ENCODE results near the gene DDX1.

DNA sequence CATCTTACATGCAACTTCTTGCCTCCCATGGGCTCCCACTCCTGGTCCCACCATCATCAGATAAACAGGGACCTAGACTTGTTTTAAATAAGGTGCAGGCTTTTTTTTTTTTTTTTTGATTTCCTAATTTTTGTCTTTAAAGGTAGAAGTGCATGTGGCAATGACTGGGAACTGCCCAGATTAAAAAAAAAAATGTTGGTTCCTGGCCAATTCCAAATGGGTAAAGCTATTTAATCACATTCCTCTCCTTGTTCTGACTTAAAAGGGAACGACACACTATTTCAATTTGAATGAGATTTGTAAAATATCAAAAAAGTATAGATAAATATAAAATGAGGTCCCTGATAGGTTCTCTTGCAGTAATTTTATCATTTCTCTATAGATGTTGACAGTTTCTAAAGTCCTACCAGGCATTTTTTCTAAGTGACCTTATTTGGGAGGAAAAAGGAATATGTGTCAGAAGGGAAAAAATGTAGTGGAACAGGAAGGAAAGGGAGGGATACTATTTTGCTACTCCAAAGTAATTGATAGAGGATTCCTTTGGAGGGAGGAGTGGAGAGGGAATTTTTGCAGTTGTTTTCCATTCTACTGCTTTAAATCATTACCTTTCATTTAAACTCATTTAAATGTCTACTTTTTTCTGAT is 43.3 kb downstream of the DDX1 start:
- no peak for TF ChIP-seq POLR2A (IDR thresholded peaks at IDR 0.05; ENCODE audit: low read depth)
- TF ChIP-seq EP300 (IDR thresholded peaks at IDR 0.05): no peak
- TF ChIP-seq, protein P1, sequence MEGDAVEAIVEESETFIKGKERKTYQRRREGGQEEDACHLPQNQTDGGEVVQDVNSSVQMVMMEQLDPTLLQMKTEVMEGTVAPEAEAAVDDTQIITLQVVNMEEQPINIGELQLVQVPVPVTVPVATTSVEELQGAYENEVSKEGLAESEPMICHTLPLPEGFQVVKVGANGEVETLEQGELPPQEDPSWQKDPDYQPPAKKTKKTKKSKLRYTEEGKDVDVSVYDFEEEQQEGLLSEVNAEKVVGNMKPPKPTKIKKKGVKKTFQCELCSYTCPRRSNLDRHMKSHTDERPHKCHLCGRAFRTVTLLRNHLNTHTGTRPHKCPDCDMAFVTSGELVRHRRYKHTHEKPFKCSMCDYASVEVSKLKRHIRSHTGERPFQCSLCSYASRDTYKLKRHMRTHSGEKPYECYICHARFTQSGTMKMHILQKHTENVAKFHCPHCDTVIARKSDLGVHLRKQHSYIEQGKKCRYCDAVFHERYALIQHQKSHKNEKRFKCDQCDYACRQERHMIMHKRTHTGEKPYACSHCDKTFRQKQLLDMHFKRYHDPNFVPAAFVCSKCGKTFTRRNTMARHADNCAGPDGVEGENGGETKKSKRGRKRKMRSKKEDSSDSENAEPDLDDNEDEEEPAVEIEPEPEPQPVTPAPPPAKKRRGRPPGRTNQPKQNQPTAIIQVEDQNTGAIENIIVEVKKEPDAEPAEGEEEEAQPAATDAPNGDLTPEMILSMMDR (IDR thresholded peaks at IDR 0.05): no peak
- TF ChIP-seq POLR2AphosphoS5 (IDR thresholded peaks at IDR 0.05): no peak

Measured in esophagus muscularis mucosa (tissue), 4 donors.